Measurements from ENCODE around the gene FXYD5. TPM values are rescaled to one million over a fixed set of nuclear protein-coding genes. Genes with fewer than 3 reads are reported as not detected.

FXYD5 gene
- total and polyA plus RNA-seq, 9 of the 15 experiments (the other 6 are each of a cell fraction or from before 2014, with no cell fraction given) = 104 to 537 (median 174) TPM

DNA sequence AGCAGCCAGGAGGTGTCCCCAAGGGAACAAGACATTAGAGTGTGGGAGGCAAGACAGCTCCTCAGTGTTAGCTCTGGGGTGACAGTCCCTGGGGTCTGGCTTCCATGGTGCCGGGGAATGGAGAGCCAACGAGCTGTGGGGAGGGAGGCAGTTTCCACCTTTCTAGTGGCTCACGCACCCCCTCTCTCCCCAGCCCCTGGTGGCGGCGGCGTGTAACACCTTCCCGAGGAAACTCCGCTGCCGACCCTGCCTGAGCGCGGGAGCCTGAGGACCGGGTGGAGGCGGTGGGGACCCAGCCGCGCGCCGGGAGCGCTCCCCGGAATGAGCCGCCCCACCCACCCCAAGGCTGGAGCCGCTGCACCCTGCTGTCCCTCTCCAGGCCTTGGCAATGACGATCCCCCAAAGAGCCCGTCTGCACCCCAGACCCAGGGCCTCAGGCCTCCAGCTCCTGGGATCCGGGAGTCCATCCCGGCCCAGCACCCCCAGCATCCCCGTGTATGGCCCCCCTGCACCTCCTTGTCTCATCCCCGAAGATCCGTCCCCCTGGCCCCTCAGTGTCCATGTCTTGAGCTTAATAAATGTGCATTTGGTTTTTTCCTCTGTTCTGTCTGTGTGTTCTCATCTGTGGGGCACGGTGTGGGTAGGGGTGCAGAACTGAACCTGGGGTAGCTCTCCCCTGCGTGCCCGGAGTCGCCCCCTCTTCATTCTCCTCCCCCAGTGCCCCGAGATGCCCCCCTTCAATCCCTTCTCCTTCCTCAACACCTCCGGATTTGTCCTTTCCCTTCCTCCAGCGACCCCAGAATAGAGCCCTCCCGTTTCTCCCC is 622 bp upstream of the FXYD5 start:
- ChIA-PET CTCF (ENCODE audit: low intra/inter-chr PET ratio) (no interaction called here), POLR2A (interaction anchor here (0.6 to 1.1 kb wide), 7 partner anchors 9 to 654 kb away, joined by 3 to 5 read pairs (median 3); partner anchors contain the start of gene GRAMD1A)
- in situ Hi-C loops (cut with MboI) = no loop called here
- peak; percentile 62 for FAIRE-seq
- peak; percentile 78 to 85 (median 82) for DNase-seq (ENCODE audit: extremely low read depth in 1 of 4, low spot score in 3 of 4)
- BruUV-seq (replicated peaks) = no TSS peak
- Histone ChIP-seq H3K9ac (ENCODE audit: insufficient read depth in 1 of 2, low read depth in 2 of 2, low read length in 2 of 2) (peak overlapping the region; percentile 89 to 96), H3K4me2 (ENCODE audit: insufficient read depth, low read length) (peak overlapping the region; percentile 95), H3K79me2 (ENCODE audit: control insufficient read depth, insufficient read depth, low read length) (peaks cover 51% of the 10 kb centered on the region), H3K27me3 (ENCODE audit: control insufficient read depth in 2 of 2, insufficient read depth in 2 of 2, low read length in 2 of 2) (no peaks in the 10 kb centered on the region), H3K4me1 (replicated peaks in 1 of 2; ENCODE audit: control insufficient read depth in 2 of 2, insufficient read depth in 2 of 2, low read length in 2 of 2) (peaks cover 13 to 44% of the 10 kb centered on the region in 2 experiments; a peak in 4 of 5 replicates), H4K20me1 (replicated peaks; ENCODE audit: control insufficient read depth, insufficient read depth, low read length) (no peaks in the 10 kb centered on the region), H3K27ac (ENCODE audit: extremely low read depth, low read depth, low read length) (peak overlapping the region; percentile 95), H3K4me3 (peak overlapping the region; percentile 92), H2AFZ (ENCODE audit: low read depth, low read length) (peak overlapping the region; percentile 91), H3K9me1 (ENCODE audit: control insufficient read depth, insufficient read depth, low read length) (no peaks in the 10 kb centered on the region), H3K36me3 (ENCODE audit: control insufficient read depth, insufficient read depth, low read length) (peaks cover 35% of the 10 kb centered on the region), H3K9me3 (replicated peaks; ENCODE audit: control insufficient read depth, insufficient read depth, low read depth, low read length) (no peaks in the 10 kb centered on the region)
- WGBS (ENCODE audit: insufficient coverage, low coverage, missing lambda C conversion rate) = under 1% methylated on average over 28 of the region's 36 CpGs
- ATAC-seq = peak; percentile 85
- intact Hi-C loops (cut with micrococcal nuclease) = loop anchor here (5.0 kb wide), 2 partner anchors 53 to 93 kb away; partner anchors contain the start of gene LSR
- TF ChIP-seq SMC3 (conservative IDR thresholded peaks at IDR 0.05; ENCODE audit: insufficient read depth, low read depth, low read length) (peak; percentile 46), ZNF431 (CRISPR knock-in tag; IDR thresholded peaks at IDR 0.05) (no peak), TOE1 (IDR thresholded peaks at IDR 0.05; ENCODE audit: borderline replicate concordance) (no peak), TOE1 (CRISPR knock-in tag; IDR thresholded peaks at IDR 0.05; ENCODE audit: borderline replicate concordance, low read depth) (no peak), MIER1 (IDR thresholded peaks at IDR 0.05; ENCODE audit: low read depth) (no peak), GTF2A2 (tag; IDR thresholded peaks at IDR 0.05) (no peak), POLR2AphosphoS5 (IDR thresholded peaks at IDR 0.05; ENCODE audit: control insufficient read depth, insufficient read depth, low read depth, low read length) (0 out of 2 replicates have a peak, but pooled peaks have one; percentile 31), MEIS2 (IDR thresholded peaks at IDR 0.05; ENCODE audit: partially characterized antibody) (no peak), ZKSCAN1 (IDR thresholded peaks at IDR 0.05; ENCODE audit: low read depth, low read length) (no peak), NFE2 (IDR thresholded peaks at IDR 0.05; ENCODE audit: low read depth) (no peak), CSDE1 (IDR thresholded peaks at IDR 0.05) (no peak)
- TF ChIP-seq, protein P1, sequence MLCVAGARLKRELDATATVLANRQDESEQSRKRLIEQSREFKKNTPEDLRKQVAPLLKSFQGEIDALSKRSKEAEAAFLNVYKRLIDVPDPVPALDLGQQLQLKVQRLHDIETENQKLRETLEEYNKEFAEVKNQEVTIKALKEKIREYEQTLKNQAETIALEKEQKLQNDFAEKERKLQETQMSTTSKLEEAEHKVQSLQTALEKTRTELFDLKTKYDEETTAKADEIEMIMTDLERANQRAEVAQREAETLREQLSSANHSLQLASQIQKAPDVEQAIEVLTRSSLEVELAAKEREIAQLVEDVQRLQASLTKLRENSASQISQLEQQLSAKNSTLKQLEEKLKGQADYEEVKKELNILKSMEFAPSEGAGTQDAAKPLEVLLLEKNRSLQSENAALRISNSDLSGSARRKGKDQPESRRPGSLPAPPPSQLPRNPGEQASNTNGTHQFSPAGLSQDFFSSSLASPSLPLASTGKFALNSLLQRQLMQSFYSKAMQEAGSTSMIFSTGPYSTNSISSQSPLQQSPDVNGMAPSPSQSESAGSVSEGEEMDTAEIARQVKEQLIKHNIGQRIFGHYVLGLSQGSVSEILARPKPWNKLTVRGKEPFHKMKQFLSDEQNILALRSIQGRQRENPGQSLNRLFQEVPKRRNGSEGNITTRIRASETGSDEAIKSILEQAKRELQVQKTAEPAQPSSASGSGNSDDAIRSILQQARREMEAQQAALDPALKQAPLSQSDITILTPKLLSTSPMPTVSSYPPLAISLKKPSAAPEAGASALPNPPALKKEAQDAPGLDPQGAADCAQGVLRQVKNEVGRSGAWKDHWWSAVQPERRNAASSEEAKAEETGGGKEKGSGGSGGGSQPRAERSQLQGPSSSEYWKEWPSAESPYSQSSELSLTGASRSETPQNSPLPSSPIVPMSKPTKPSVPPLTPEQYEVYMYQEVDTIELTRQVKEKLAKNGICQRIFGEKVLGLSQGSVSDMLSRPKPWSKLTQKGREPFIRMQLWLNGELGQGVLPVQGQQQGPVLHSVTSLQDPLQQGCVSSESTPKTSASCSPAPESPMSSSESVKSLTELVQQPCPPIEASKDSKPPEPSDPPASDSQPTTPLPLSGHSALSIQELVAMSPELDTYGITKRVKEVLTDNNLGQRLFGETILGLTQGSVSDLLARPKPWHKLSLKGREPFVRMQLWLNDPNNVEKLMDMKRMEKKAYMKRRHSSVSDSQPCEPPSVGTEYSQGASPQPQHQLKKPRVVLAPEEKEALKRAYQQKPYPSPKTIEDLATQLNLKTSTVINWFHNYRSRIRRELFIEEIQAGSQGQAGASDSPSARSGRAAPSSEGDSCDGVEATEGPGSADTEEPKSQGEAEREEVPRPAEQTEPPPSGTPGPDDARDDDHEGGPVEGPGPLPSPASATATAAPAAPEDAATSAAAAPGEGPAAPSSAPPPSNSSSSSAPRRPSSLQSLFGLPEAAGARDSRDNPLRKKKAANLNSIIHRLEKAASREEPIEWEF (CRISPR knock-in tag; IDR thresholded peaks at IDR 0.05) = no peak
- TF ChIP-seq, protein P2, sequence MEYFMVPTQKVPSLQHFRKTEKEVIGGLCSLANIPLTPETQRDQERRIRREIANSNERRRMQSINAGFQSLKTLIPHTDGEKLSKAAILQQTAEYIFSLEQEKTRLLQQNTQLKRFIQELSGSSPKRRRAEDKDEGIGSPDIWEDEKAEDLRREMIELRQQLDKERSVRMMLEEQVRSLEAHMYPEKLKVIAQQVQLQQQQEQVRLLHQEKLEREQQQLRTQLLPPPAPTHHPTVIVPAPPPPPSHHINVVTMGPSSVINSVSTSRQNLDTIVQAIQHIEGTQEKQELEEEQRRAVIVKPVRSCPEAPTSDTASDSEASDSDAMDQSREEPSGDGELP (CRISPR knock-in tag; IDR thresholded peaks at IDR 0.05; ENCODE audit: borderline replicate concordance) = peak; percentile 51; the same call in 1 of the 2 replicates
- TF ChIP-seq, protein P3, sequence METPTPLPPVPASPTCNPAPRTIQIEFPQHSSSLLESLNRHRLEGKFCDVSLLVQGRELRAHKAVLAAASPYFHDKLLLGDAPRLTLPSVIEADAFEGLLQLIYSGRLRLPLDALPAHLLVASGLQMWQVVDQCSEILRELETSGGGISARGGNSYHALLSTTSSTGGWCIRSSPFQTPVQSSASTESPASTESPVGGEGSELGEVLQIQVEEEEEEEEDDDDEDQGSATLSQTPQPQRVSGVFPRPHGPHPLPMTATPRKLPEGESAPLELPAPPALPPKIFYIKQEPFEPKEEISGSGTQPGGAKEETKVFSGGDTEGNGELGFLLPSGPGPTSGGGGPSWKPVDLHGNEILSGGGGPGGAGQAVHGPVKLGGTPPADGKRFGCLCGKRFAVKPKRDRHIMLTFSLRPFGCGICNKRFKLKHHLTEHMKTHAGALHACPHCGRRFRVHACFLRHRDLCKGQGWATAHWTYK (CRISPR knock-in tag; IDR thresholded peaks at IDR 0.05) = 0 out of 2 replicates have a peak, but pooled peaks have one; percentile 47
